ENCODE measurements around the gene UROD.
"Not testable (repeated sequence)": the region's sequence is repeated elsewhere in the genome, so short reads cannot be mapped to it uniquely, and the experiment has no call there.

The UROD gene

GRCh38 chr1:45043094-45043493, 31.0 kb downstream of the UROD start:
- DNase-seq, result no peak

GRCh38 chr1:45044916-45045315, 32.9 kb downstream of the UROD start:
- DNase-seq, result no peak

- DNase-seq, result no peak
Measured at GRCh38 chr1:45047032-45047431, 35.0 kb downstream of the UROD start.

- no peak for DNase-seq
Measured at GRCh38 chr1:45051005-45051772, 39.1 kb downstream of the UROD start.

GRCh38 chr1:45057542-45057941, 45.5 kb downstream of the UROD start:
- no peak for DNase-seq

- no peak for DNase-seq
Measured at GRCh38 chr1:45059829-45060228, 47.8 kb downstream of the UROD start.

- not testable (repeated sequence) for DNase-seq
Measured at GRCh38 chr1:45062463-45062862, 50.4 kb downstream of the UROD start.

GRCh38 chr1:45065083-45065482, 53.0 kb downstream of the UROD start:
- no peak for DNase-seq
